Heart left ventricle (tissue), 13 donors: ENCODE results near the gene NDUFS1.

ENCODE experiments used
- CTCF ChIP-seq, 12 donors: fragments of 200-600 bp; sonication (generic) in 4 of 12; IDR thresholded peaks; one replicate each; pipeline versions ENCODE4 v1.5.0 to v1.8.0; 2018 to 2022; ENCODE audit warnings: antibody characterized with exemption in 12 of 12, mild to moderate bottlenecking in 5 of 12
- POLR2A ChIP-seq, 2 donors: fragments of 450-650 bp; IDR thresholded peaks; one replicate each; pipeline ENCODE4 v1.6.1; 2017; ENCODE audit warnings: antibody characterized with exemption in 2 of 2, mild to moderate bottlenecking in 2 of 2, moderate library complexity in 2 of 2
- donor health status: ischemic (EF 13 %, LVEDD 7.1; RV severe dilation, severe dysfunction).
- donor health status: DM: no; HTN: yes; CAD: no.
- donor health status: DM: no; HTN: no; CAD: no.
- donor health status: ischemic (EF 25% LVEDD 6.9; RV normal size, moderate dysfunction).
- donor health status: ischemic (EF 25% LVEDD 5.7; RV mildly dilated, moderate dysfunction).
- donor health status: ischemic (EF 35%, LVEDD 5.7; RV mildly dilated, moderate dysfunction).
- donor health status: nonischemic (EF 11% LVEDD 7.7; RV severe dilation, severe dysfunction).
- donor health status: DM: yes; HTN: yes; CAD: no.
- donor health status: PGD.
- donor health status: ischemic (EF 29% LVEDD 5.4; RV normal size, mild dysfunction).
- donor health status: nonischemic (EF 23%, LVEDD 6.1; RV moderate dilation, normal function).

- TF ChIP-seq POLR2A (IDR thresholded peaks at IDR 0.05) (no peak), CTCF (IDR thresholded peaks at IDR 0.05) (no peak)
Measured at GRCh38 chr2:206105038-206105437, 54.2 kb downstream of the NDUFS1 start.
